ENCODE results near the gene SH3BP5.

SH3BP5 gene

DNA sequence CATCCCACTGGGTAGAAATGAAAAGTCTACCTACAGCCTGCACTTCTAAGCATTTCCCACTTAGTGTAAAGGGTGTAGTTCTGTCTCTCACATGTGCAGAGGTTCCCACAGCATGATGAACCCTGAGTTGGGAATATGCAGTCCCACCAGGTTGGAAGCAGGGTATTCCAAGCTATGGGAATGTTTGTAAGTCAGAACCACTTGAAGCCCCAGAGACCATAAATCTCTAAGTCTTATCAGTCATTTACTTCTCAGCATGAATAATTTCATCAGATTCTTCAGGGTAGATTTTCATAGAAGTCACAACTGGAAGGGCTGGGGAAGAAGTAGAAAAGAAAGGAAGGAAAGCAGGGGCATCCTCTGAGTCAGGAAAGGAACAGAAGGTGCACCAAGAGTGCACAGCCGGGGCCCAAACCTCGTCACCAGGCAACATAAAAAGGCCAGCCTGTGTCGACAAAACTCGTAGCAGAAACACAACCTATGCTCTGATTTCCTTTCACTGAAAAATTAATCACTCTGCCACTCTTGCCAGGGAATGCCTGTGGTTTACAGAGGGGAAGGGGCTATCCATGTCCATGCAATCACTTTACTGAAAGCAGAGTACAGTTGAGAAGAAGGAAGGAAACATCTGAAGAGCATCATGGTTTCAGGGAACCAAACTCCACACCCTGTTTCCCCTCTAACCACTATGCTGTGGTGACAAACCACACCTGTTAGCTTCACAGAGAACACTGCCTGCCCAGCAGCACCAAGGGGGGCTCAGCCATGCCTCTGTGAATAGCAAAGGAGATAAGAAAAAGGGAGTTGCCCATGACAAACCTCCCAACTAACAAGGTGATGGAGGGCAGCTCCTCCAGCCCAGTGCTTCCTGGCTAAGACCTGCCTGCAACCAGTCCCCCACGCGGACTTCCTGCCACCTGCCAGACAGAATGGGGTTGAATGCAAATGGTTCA is 40.5 kb downstream of the SH3BP5 start:
- no peak overlapping the region for H3K4ac ChIP-seq (ENCODE audit: low read length)
- no peak overlapping the region for H2BK12ac ChIP-seq (ENCODE audit: low read length)
- H2BK15ac ChIP-seq (ENCODE audit: low read length) = no peak overlapping the region
- H4K91ac ChIP-seq (ENCODE audit: low read depth, low read length, poor library complexity) = no peak overlapping the region
- no peak overlapping the region for H3K18ac ChIP-seq (ENCODE audit: low read length)
- H3K36me3 ChIP-seq (replicated peaks in 1 of 2; ENCODE audit: control insufficient read depth in 2 of 2, insufficient read depth in 2 of 2, low read length in 2 of 2) = no peaks in the 10 kb centered on the region
- no peaks in the 10 kb centered on the region for H3K4me1 ChIP-seq (ENCODE audit: control insufficient read depth in 2 of 2, insufficient read depth in 1 of 2, low read depth in 1 of 2, low read length in 2 of 2)
- H3K27me3 ChIP-seq (ENCODE audit: control insufficient read depth in 3 of 3, insufficient read depth in 3 of 3, low read depth in 1 of 3, low read length in 3 of 3) = no peaks in the 10 kb centered on the region
- no CpG with 5 or more reads among the region's 6 CpGs for WGBS, 2 donors (ENCODE audit: extremely low coverage in 2 of 2, insufficient read length in 2 of 2, insufficient replicate concordance in 1 of 2)
- no peak overlapping the region for H2AK5ac ChIP-seq (ENCODE audit: low read depth, low read length)
- no peak overlapping the region for H3K23ac ChIP-seq (ENCODE audit: low read depth, low read length, poor library complexity)
- no peak overlapping the region for H3K4me3 ChIP-seq (ENCODE audit: low read length in 2 of 2)
- H3K9me3 ChIP-seq (replicated peaks in 1 of 2; ENCODE audit: control insufficient read depth in 2 of 2, insufficient read depth in 1 of 2, low read depth in 1 of 2, low read length in 2 of 2) = no peaks in the 10 kb centered on the region
- no peak overlapping the region for H3K4me2 ChIP-seq (ENCODE audit: insufficient read depth, low read length, poor library complexity, severe bottlenecking)
- H2BK5ac ChIP-seq (ENCODE audit: low read length) = no peak overlapping the region
- no peak overlapping the region for H4K8ac ChIP-seq (ENCODE audit: low read depth, low read length)
- no peak overlapping the region for H3K27ac ChIP-seq (replicated peaks; ENCODE audit: low read length)
- H2AFZ ChIP-seq (ENCODE audit: low read length) = no peak overlapping the region
- no peak overlapping the region for H2BK120ac ChIP-seq (ENCODE audit: low read depth, low read length)
- no peaks in the 10 kb centered on the region for H3K79me1 ChIP-seq (ENCODE audit: low read depth, low read length)
- DNase-seq (ENCODE audit: low spot score) = no peak
- no peak overlapping the region for H3K14ac ChIP-seq (ENCODE audit: low read length)
- H3K9ac ChIP-seq (ENCODE audit: low read depth, low read length, poor library complexity) = no peak overlapping the region

GRCh38 chr3:15290736-15291135 is 41.6 kb downstream of the SH3BP5 start:
- Histone ChIP-seq H2AK5ac (ENCODE audit: low read depth, low read length) (no peak overlapping the region), H3K9ac (ENCODE audit: low read depth, low read length, poor library complexity) (no peak overlapping the region), H2BK5ac (ENCODE audit: low read length) (no peak overlapping the region), H3K4me3 (ENCODE audit: low read length in 2 of 2) (no peak overlapping the region), H4K91ac (ENCODE audit: low read depth, low read length, poor library complexity) (no peak overlapping the region), H3K36me3 (replicated peaks in 1 of 2; ENCODE audit: control insufficient read depth in 2 of 2, insufficient read depth in 2 of 2, low read length in 2 of 2) (no peaks in the 10 kb centered on the region), H3K18ac (ENCODE audit: low read length) (no peak overlapping the region), H3K27ac (replicated peaks; ENCODE audit: low read length) (no peak overlapping the region), H2BK120ac (ENCODE audit: low read depth, low read length) (no peak overlapping the region), H2BK15ac (ENCODE audit: low read length) (no peak overlapping the region), H3K27me3 (ENCODE audit: control insufficient read depth in 3 of 3, insufficient read depth in 3 of 3, low read depth in 1 of 3, low read length in 3 of 3) (no peaks in the 10 kb centered on the region), H3K9me3 (replicated peaks in 1 of 2; ENCODE audit: control insufficient read depth in 2 of 2, insufficient read depth in 1 of 2, low read depth in 1 of 2, low read length in 2 of 2) (no peaks in the 10 kb centered on the region), H3K4me2 (ENCODE audit: insufficient read depth, low read length, poor library complexity, severe bottlenecking) (no peak overlapping the region), H3K23ac (ENCODE audit: low read depth, low read length, poor library complexity) (no peak overlapping the region), H2AFZ (ENCODE audit: low read length) (no peak overlapping the region), H3K14ac (ENCODE audit: low read length) (no peak overlapping the region), H2BK12ac (ENCODE audit: low read length) (no peak overlapping the region), H3K79me1 (ENCODE audit: low read depth, low read length) (no peaks in the 10 kb centered on the region), H4K8ac (ENCODE audit: low read depth, low read length) (no peak overlapping the region), H3K4ac (ENCODE audit: low read length) (no peak overlapping the region), H3K4me1 (ENCODE audit: control insufficient read depth in 2 of 2, insufficient read depth in 1 of 2, low read depth in 1 of 2, low read length in 2 of 2) (no peaks in the 10 kb centered on the region)
- no peak for DNase-seq (ENCODE audit: low spot score)
- no CpG with 5 or more reads among the region's 3 CpGs for WGBS, 2 donors (ENCODE audit: extremely low coverage in 2 of 2, insufficient read length in 2 of 2, insufficient replicate concordance in 1 of 2)

GRCh38 chr3:15289661-15290060 is 42.7 kb downstream of the SH3BP5 start:
- H3K23ac ChIP-seq (ENCODE audit: low read depth, low read length, poor library complexity) = no peak overlapping the region
- peaks cover 0 to under 1% of the 10 kb centered on the region in 2 donors for H3K4me1 ChIP-seq (ENCODE audit: control insufficient read depth in 2 of 2, insufficient read depth in 1 of 2, low read depth in 1 of 2, low read length in 2 of 2)
- H3K79me1 ChIP-seq (ENCODE audit: low read depth, low read length) = no peaks in the 10 kb centered on the region
- H2BK12ac ChIP-seq (ENCODE audit: low read length) = no peak overlapping the region
- no peak overlapping the region for H3K14ac ChIP-seq (ENCODE audit: low read length)
- H3K4ac ChIP-seq (ENCODE audit: low read length) = no peak overlapping the region
- no CpG with 5 or more reads among the region's 1 CpG for WGBS, 2 donors (ENCODE audit: extremely low coverage in 2 of 2, insufficient read length in 2 of 2, insufficient replicate concordance in 1 of 2)
- H3K27ac ChIP-seq (replicated peaks; ENCODE audit: low read length) = no peak overlapping the region
- no peak for DNase-seq (ENCODE audit: low spot score)
- no peak overlapping the region for H2BK5ac ChIP-seq (ENCODE audit: low read length)
- H2AFZ ChIP-seq (ENCODE audit: low read length) = no peak overlapping the region
- no peaks in the 10 kb centered on the region for H3K9me3 ChIP-seq (replicated peaks in 1 of 2; ENCODE audit: control insufficient read depth in 2 of 2, insufficient read depth in 1 of 2, low read depth in 1 of 2, low read length in 2 of 2)
- H3K27me3 ChIP-seq (ENCODE audit: control insufficient read depth in 3 of 3, insufficient read depth in 3 of 3, low read depth in 1 of 3, low read length in 3 of 3) = no peaks in the 10 kb centered on the region
- no peak overlapping the region for H2BK15ac ChIP-seq (ENCODE audit: low read length)
- H3K4me3 ChIP-seq (ENCODE audit: low read length in 2 of 2) = no peak overlapping the region
- H3K9ac ChIP-seq (ENCODE audit: low read depth, low read length, poor library complexity) = no peak overlapping the region
- H3K36me3 ChIP-seq (replicated peaks in 1 of 2; ENCODE audit: control insufficient read depth in 2 of 2, insufficient read depth in 2 of 2, low read length in 2 of 2) = no peaks in the 10 kb centered on the region
- no peak overlapping the region for H4K8ac ChIP-seq (ENCODE audit: low read depth, low read length)
- H3K4me2 ChIP-seq (ENCODE audit: insufficient read depth, low read length, poor library complexity, severe bottlenecking) = no peak overlapping the region
- no peak overlapping the region for H3K18ac ChIP-seq (ENCODE audit: low read length)
- no peak overlapping the region for H4K91ac ChIP-seq (ENCODE audit: low read depth, low read length, poor library complexity)
- no peak overlapping the region for H2BK120ac ChIP-seq (ENCODE audit: low read depth, low read length)
- H2AK5ac ChIP-seq (ENCODE audit: low read depth, low read length) = no peak overlapping the region

GRCh38 chr3:15288331-15289035 is 43.9 kb downstream of the SH3BP5 start:
- Histone ChIP-seq H3K79me1 (ENCODE audit: low read depth, low read length) (no peaks in the 10 kb centered on the region), H3K4ac (ENCODE audit: low read length) (no peak overlapping the region), H2BK5ac (ENCODE audit: low read length) (no peak overlapping the region), H3K9ac (ENCODE audit: low read depth, low read length, poor library complexity) (no peak overlapping the region), H4K91ac (ENCODE audit: low read depth, low read length, poor library complexity) (no peak overlapping the region), H3K4me1 (ENCODE audit: control insufficient read depth in 2 of 2, insufficient read depth in 1 of 2, low read depth in 1 of 2, low read length in 2 of 2) (peaks cover 0 to 3% of the 10 kb centered on the region in 2 donors), H3K18ac (ENCODE audit: low read length) (no peak overlapping the region), H2AFZ (ENCODE audit: low read length) (no peak overlapping the region), H3K23ac (ENCODE audit: low read depth, low read length, poor library complexity) (no peak overlapping the region), H2AK5ac (ENCODE audit: low read depth, low read length) (no peak overlapping the region), H3K27ac (replicated peaks; ENCODE audit: low read length) (no peak overlapping the region), H2BK12ac (ENCODE audit: low read length) (no peak overlapping the region), H3K4me3 (ENCODE audit: low read length in 2 of 2) (no peak overlapping the region), H3K9me3 (replicated peaks in 1 of 2; ENCODE audit: control insufficient read depth in 2 of 2, insufficient read depth in 1 of 2, low read depth in 1 of 2, low read length in 2 of 2) (no peaks in the 10 kb centered on the region), H2BK120ac (ENCODE audit: low read depth, low read length) (no peak overlapping the region), H4K8ac (ENCODE audit: low read depth, low read length) (no peak overlapping the region), H3K14ac (ENCODE audit: low read length) (no peak overlapping the region), H2BK15ac (ENCODE audit: low read length) (no peak overlapping the region), H3K36me3 (replicated peaks in 1 of 2; ENCODE audit: control insufficient read depth in 2 of 2, insufficient read depth in 2 of 2, low read length in 2 of 2) (no peaks in the 10 kb centered on the region), H3K27me3 (ENCODE audit: control insufficient read depth in 3 of 3, insufficient read depth in 3 of 3, low read depth in 1 of 3, low read length in 3 of 3) (no peaks in the 10 kb centered on the region), H3K4me2 (ENCODE audit: insufficient read depth, low read length, poor library complexity, severe bottlenecking) (no peak overlapping the region)
- DNase-seq (ENCODE audit: low spot score) = no peak
- WGBS, 2 donors (ENCODE audit: extremely low coverage in 2 of 2, insufficient read length in 2 of 2, insufficient replicate concordance in 1 of 2) = no CpG with 5 or more reads among the region's 10 CpGs
